GM12864 (cell line): ENCODE data around the gene SRGAP3.

ENCODE experiments used
- DNase-seq: peaks from one replicate; pipeline ENCODE4 v3.0.0-alpha.2; 2011; ENCODE audit warnings: low read depth
- H3K4me3 ChIP-seq: 2 replicates; pipeline ENCODE4 v1.5.1; 2011; ENCODE audit warnings: mild to moderate bottlenecking, low read depth, low read length, control low read depth
- TF ChIP-seq, protein P1 (sequence below): IDR thresholded peaks from 2 replicates; pipeline ENCODE4 v1.5.1; 2011; ENCODE audit warnings: low read depth, mild to moderate bottlenecking, moderate library complexity, low read length, control low read depth, inconsistent platforms; ENCODE audit errors: missing control alignments

The SRGAP3 gene

DNA sequence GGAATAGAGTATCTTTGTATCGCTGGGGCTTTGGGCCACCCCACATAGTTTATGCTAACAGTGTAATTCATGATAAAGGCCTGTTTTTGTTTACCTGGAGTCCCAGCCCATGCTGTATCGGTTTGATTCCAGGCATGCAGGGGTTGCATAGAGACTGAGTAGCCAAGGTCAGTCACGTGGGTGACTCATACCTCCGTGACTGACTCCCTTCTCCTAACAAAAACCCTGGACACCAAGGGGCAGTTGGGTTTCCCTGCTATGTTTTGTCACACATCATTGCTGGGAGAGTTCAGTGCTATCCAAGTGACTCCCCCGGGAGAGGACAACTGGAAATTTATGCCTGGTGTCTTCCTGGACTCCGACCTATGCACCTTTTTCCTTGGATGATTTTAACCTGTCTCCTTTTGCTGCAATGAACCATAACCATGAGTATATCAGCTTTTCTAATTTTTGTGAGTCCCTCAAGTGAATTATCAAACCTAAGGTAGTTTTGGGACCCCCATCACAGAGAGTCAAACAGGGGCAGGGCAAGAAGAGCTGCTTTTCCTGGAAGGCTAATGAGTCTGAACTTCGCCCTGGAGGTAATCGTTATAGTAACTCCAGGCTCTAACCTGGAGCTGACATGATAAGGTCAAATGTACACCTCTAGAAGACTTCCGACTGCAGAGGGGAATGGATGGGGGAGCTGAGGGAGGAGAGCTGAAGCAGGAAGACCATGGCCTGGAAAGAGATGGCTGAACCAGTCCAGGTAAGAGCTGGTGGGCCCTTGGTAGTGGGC is 57.0 kb downstream of the SRGAP3 start:
- no peak for DNase-seq
- TF ChIP-seq, protein P1, sequence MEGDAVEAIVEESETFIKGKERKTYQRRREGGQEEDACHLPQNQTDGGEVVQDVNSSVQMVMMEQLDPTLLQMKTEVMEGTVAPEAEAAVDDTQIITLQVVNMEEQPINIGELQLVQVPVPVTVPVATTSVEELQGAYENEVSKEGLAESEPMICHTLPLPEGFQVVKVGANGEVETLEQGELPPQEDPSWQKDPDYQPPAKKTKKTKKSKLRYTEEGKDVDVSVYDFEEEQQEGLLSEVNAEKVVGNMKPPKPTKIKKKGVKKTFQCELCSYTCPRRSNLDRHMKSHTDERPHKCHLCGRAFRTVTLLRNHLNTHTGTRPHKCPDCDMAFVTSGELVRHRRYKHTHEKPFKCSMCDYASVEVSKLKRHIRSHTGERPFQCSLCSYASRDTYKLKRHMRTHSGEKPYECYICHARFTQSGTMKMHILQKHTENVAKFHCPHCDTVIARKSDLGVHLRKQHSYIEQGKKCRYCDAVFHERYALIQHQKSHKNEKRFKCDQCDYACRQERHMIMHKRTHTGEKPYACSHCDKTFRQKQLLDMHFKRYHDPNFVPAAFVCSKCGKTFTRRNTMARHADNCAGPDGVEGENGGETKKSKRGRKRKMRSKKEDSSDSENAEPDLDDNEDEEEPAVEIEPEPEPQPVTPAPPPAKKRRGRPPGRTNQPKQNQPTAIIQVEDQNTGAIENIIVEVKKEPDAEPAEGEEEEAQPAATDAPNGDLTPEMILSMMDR: no peak
- H3K4me3 ChIP-seq: no peak overlapping the region

- TF ChIP-seq, protein P1: no peak
- no peak overlapping the region for H3K4me3 ChIP-seq
- no peak for DNase-seq
Observed at GRCh38 chr3:9190276-9190675, 59.2 kb downstream of the SRGAP3 start.

DNA sequence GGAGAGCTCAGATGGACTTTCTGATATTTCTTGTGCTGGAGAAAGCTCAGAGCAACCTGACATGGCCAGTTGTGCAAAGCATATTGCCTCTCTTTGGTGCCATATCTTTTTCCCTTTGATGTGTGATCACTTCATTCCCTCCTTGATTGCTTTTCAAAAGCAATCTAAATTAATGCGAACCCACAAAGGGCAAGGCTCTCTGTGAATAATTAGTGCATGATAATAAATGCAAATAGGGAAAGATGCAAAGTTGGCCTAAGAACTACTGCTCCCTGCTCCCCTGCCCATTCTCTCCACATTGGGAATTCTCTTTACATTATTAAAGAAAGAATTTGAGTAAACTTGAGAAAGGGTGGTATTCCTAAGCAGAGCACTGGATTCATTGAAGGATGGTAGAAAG is 60.9 kb downstream of the SRGAP3 start:
- TF ChIP-seq, protein P1: no peak
- no peak for DNase-seq

DNA sequence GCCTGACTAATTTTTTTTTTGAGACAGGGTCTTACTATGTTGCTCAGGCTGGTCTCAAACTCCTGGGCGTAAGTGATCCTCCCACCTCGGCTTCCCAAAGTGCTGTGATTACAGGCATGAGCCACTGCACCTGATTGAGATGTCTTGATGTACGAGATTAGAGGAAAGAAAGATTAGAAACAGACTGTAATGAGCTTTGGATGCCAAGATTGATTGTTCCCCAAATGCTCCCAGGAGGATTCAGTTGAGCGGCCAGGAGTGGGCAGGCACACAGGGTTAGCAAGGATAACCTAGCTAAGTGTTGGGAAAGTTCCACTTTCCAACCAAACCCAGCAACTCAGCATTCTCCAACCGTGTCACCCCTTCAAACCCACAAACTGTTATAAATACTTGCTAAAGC is 63.7 kb downstream of the SRGAP3 start:
- H3K4me3 ChIP-seq: no peak overlapping the region
- TF ChIP-seq, protein P1: no peak
- no peak for DNase-seq

More for the DNA sequence above, 60.9 kb downstream of the SRGAP3 start:
- H3K4me3 ChIP-seq: no peak overlapping the region

DNA sequence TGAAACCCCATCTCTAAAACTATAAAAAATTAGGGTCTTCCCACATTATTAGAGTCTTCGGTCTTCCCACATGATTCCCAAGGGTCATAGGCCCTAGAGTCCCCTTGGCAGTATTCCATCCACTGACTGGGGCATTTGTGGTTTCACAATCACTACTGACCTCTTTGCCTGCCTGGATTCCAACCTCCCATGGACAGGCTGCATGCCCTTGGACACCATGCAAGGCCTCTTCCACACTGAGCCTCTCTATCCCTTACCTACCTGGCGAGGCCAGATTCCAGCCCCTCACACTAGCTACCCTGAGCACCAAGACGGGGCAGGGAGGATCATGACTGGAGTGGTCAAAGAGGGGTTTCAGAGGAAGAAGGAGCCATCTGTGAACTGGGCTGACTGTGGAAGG is 64.4 kb downstream of the SRGAP3 start:
- TF ChIP-seq, protein P1: no peak
- no peak overlapping the region for H3K4me3 ChIP-seq
- DNase-seq: no peak

DNA sequence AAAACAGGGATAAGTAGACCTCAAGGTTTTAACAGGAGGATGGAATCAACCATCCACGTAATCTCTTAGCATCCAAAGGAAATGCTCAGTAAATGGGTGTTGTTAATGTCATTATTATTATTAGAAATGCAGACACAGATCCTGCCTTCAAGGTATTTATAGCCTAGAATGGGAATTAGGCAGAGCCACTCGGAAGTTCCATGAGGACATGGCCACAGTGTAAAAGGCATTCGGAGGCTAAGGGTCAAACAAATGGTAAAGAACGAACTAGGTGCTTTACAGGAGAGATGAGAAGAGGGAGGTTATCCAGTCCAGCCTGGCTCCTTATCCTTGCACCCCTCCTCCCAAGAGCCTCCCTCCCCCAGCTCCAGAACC is 65.0 kb downstream of the SRGAP3 start:
- DNase-seq: no peak
- TF ChIP-seq, protein P1: no peak
- H3K4me3 ChIP-seq: no peak overlapping the region

DNA sequence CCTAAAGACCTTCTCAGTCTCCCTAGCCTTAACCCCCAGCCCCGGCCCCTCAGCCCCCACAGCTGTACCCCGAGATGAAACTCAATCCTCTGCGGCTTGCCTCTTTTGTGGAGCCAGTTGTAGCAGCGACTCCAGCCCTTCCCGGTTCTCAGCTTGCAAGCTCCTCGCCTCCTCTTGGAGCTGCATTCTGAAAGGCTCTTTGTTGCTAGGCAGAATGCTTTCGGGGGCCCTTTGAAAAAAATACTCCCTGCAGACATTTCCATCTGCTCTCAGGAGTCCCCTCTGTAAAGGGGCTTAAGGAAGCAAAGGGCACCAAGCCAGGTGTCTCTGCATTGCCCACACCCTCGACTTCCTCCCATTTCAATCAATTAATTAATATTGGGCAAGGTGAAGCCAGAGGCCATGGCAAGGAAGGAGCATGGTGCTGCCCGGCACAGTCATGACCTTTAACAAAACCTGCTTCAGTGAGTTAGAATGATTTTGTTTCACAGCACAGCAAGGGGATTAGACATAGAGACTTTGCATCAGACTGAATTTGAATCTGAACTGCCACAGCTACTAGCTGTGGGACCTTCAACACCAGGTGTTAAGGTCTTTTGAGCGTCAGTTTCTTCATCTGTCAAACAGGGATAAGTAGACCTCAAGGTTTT is 65.5 kb downstream of the SRGAP3 start:
- no peak overlapping the region for H3K4me3 ChIP-seq
- TF ChIP-seq, protein P1: no peak
- DNase-seq: no peak
